Fibroblast of gingiva (primary cell): Measurements from ENCODE around the gene BCAR3.

ENCODE experiments used
- DNase-seq: peaks from one replicate; pipeline ENCODE4 v3.0.0-alpha.2; 2011; ENCODE audit warnings: low read depth

Gene BCAR3

DNA sequence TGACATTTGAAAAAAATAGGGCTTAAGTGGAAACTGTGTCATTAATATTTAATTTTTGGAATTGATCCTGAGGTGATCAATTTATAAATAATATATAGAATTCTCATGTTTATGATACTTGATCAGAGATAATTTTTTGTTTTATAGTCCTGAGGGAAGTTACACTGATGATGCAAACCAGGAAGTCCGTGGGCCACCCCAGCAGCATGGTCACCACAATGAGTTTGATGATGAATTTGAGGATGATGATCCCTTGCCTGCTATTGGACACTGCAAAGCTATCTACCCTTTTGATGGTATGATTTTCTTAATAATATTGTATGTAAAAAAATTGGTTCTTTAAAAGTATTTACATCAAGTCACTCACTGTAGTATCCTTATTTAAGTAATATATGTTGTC lies 132.5 kb downstream of the BCAR3 start:
- no peak for DNase-seq

GRCh38 chr1:93546162-93546863 lies 135.3 kb downstream of the BCAR3 start:
- DNase-seq: no peak

GRCh38 chr1:93542398-93542797 lies 139.2 kb downstream of the BCAR3 start:
- DNase-seq: no peak

DNA sequence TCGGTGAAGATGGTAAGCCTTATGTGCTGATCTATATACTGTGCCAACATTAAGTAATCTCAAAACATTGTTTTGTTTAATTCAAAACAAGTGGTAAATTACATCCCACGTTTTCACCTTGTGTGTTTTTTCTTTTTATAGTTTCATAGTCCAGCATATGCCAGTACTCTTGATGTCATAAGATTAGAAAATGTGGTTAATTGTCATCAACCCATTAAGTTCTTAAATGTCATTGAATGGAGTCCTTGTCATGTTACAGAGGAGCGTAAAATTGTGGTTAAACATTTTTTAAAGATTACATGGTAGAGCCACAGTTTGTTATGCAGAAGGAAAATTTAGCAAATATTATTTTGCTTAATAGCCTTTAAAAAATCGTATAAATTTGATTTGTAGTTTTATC lies 140.6 kb downstream of the BCAR3 start:
- DNase-seq: no peak

DNA sequence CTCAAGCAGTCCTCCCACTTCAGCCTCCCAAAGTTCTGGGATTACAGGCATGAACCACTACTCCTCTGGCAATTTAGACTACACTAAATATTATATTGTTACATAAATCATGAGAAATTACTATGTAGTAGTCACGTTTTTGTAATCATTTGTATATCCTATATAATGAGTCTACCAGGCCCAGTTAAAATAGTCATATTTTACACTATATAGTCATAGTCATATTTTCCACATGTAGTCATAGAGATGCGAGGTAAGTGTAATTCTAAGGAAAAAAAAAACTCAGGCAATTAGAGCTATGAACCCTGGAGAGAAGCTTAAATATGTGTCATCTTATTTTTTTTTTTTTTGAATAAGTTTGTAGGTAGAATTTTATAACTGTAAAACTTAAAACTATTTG lies 143.7 kb downstream of the BCAR3 start:
- DNase-seq: no peak

- DNase-seq: no peak
Observed at GRCh38 chr1:93537396-93537795, 144.2 kb downstream of the BCAR3 start.

GRCh38 chr1:93533677-93534076 lies 148.0 kb downstream of the BCAR3 start:
- no peak for DNase-seq

- no peak for DNase-seq
Observed at GRCh38 chr1:93532780-93533378, 148.8 kb downstream of the BCAR3 start.

- DNase-seq: no peak
Observed at GRCh38 chr1:93531193-93531592, 150.4 kb downstream of the BCAR3 start.

DNA sequence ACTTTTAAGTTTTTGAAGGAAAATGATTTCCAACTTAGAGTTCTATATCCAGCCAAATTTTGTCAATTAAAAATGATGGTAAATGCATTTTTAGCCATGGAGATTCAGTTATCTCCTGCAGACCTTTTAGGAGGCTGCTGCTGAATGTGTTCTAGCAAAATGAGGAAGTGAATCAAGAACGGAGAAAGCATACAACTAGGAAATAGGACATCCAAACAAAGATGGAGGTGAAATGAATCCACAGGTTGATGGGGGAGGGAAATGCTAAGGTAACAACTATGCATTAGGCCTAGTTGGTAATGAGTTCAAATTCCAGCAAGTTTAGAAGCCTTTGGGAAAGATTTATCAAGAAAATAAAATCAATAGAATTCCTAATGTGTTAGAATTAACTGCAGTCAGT lies 153.2 kb downstream of the BCAR3 start:
- no peak for DNase-seq

- DNase-seq: no peak
Observed at GRCh38 chr1:93526431-93526830, 155.2 kb downstream of the BCAR3 start.

DNA sequence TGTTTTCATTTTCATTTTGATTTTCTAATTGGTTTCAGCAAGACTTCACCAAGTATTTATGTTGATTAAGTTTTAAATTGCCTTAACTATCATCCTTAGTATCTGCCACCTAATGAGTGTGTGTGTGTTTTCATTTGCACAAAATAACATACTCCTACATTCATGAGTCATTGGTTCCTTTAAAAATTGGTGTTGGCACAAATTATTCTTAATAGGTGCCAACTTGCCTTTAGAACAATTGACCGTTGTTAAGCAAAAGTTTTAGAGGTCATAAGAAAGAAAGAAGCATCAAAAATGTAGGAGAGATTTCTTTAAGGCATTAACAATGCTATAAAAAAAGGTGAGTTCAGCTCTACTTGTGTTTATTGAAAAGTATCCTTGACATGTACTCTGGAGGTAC lies 156.2 kb downstream of the BCAR3 start:
- DNase-seq: no peak

GRCh38 chr1:93522721-93523120 lies 158.9 kb downstream of the BCAR3 start:
- no peak for DNase-seq

DNA sequence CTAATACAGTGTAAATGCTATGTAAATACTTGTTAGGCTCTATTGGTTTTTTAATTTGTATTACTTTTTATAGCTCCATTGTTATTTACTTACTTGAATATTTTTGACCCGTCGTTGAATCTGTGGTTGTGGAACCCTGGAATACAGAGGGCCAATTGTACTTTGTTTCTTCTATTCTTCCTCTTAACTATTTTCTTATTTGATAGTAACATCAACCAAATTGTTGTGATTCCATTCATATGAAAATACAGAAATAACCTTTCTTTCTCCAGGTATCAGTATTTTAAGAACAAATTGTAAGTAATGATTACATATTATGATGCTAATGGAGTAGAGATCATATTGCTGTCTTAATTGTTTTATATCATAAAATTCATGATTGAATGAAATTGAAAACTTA lies 160.0 kb downstream of the BCAR3 start:
- no peak for DNase-seq

GRCh38 chr1:93519199-93519829 lies 162.3 kb downstream of the BCAR3 start:
- DNase-seq: no peak

GRCh38 chr1:93518516-93518915 lies 163.1 kb downstream of the BCAR3 start:
- DNase-seq: no peak

- no peak for DNase-seq
Observed at GRCh38 chr1:93516164-93516563, 165.5 kb downstream of the BCAR3 start.
